SIG-M5 treated with dmso at 0.1 percent for 504 hours (cell line): ENCODE measurements around the gene EHBP1L1.
"Not testable (repeated sequence)": the region's sequence is repeated elsewhere in the genome, so short reads cannot be mapped to it uniquely, and the experiment has no call there.

Experiments
- DNase-seq: peaks from one replicate; lab custom pipeline; 2025; ENCODE audit not compliant: unreplicated experiment; lab: John Stamatoyannopoulos, UW

EHBP1L1 gene

DNA sequence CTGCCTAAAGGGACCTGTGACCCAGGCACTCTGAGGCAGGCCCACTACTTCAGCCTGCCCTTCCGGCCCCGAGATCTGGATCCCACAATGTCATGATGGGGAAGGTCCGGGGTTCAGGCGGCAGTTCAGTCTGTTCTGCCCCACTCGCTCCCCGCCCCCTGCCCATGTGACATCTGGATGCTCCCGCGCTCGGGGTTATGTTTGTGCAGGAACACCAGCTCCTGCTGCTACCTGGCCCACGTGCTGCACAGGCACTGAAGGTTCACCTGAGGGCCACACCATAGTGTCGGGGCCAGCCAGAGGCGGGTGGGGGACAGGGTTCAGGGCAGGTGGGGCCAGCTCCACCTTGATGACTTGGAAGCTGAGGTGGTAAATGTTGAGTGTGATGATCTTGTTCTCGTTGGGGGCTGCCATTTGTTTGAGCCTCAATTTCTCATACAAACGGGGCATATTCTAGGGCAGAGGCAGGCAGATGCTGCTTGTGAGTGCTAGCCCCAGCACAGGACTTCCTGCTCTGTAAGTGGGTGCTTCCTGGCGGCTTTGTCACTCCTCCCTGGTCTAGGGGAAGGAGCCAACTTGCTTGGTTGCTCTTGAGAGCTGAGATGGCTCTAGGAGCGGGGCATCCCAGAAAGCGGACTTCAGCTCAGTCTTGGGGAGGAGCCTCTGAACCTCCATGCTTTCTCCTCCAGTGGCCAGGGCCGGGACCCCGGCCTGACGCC, 57.7 kb downstream of the EHBP1L1 start:
- DNase-seq = no peak

DNA sequence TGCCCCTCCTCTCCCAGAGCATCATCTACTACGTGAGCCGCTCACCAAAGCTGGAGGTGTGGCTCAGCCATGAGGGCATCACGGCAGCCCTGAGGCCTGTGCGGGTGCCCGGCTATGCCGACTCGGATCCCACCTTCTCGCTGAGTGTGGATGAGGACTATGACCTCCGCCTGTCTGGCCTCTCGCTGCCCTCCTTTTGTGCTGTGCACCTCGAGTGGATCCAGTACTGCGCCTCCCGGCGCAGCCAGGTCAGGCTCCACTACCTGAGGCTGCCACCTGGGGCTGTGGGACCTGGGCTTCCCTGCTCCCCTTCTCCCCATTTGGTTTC, 58.2 kb downstream of the EHBP1L1 start:
- no peak for DNase-seq

DNA sequence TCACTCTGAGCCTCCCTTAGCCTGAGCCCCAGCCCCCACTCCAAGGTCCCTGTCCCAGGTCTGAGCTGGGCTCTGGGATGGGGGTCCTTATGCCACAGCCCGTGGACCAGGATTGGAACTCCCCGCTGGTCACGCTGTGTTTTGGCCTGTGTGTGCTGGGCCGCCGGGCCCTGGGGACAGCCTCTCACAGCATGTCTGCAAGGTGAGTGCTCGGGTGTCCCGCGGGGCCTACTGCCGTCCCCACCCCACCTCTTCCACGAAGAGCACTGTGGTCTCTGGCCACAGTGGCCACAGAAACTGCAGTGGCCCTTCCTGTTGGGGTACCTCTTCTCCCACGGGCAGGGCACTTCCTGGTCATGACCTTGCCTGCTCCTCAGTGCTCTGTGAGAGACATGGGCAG, 58.6 kb downstream of the EHBP1L1 start:
- no peak for DNase-seq

DNA sequence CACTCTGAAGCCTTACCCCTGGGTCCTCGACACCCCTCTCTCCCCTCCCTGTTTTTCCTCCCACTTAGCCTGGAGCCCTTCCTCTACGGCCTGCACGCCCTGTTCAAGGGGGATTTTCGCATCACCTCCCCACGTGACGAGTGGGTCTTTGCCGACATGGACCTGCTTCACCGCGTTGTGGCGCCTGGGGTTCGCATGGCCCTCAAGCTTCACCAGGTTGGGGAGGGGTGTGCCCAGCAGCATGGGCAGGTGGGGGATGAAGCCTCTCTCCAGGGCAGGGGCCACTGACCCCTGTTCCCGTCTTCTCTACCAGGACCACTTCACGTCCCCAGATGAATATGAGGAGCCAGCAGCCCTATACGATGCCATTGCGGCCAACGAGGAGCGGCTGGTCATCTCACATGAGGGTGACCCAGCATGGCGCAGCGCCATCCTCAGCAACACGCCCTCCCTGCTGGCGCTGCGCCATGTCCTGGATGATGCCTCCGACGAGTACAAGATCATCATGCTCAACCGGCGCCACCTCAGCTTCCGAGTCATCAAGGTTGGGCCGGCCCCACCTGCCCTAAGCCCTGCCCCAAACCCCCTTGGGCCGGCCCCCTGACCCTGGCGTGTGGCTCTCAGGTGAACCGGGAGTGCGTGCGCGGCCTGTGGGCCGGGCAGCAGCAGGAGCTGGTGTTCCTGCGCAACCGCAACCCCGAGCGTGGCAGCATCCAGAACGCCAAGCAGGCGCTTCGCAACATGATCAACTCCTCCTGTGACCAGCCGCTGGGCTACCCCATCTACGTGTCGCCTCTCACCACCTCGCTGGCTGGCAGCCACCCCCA, 59.3 kb downstream of the EHBP1L1 start:
- no peak for DNase-seq

DNA sequence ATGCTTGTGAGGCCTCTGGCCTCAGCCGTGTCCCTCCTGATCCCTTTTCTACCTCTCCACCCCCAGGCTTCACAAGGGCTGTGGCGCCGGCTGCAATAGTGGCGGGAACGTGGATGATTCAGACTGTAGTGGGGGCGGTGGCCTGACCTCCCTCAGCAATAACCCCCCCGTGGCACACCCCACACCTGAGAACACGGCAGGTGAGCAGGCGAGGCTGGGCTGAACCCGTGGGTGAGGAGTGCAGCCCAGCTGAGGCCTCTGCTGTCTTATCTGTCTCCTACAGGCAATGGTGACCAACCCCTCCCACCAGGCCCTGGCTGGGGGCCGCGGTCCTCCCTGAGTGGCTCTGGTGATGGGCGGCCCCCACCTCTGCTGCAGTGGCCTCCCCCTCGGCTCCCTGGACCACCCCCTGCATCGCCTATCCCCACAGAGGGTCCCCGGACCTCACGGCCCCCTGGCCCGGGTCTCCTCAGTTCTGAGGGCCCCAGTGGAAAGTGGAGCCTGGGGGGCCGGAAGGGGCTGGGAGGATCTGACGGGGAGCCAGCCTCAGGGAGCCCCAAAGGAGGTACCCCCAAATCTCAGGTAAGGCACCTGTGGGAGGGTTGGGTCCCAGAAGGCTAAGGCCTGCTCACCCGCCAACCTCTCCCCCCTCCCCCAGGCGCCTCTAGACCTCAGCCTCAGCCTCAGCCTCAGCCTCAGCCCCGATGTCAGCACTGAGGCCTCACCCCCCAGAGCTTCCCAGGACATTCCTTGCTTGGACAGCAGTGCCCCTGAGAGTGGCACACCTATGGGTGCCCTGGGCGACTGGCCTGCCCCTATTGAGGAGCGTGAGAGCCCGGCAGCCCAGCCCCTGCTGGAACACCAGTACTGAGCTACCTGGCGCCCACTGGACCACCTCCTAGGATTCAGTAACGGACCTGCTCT, 60.5 kb downstream of the EHBP1L1 start:
- DNase-seq = no peak

DNA sequence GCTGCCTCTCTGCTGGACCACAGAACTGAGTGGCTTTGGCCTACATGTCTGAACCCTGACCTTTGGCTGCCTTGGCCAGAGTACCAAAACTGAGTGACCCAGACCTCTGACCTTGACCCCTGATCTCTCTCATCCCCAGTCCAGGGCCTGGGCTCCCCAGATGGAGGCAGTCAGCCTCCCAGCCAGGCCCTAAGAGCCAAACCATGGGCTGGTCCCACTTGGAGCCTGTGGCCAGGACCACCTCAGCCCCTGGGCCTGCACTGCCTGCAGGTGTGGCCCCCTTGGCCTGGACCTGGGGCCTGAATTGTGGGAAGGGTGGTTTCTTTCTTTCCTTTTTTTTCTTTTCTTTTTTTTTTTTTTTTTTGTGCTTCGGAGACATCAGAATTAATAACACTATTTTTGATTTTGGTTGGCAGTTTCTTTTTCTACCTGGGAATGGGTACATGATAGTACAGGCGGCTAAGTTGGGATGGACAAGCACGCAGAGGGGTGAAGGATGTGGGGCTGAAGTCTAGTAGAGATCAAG, 61.2 kb downstream of the EHBP1L1 start:
- DNase-seq = no peak

DNA sequence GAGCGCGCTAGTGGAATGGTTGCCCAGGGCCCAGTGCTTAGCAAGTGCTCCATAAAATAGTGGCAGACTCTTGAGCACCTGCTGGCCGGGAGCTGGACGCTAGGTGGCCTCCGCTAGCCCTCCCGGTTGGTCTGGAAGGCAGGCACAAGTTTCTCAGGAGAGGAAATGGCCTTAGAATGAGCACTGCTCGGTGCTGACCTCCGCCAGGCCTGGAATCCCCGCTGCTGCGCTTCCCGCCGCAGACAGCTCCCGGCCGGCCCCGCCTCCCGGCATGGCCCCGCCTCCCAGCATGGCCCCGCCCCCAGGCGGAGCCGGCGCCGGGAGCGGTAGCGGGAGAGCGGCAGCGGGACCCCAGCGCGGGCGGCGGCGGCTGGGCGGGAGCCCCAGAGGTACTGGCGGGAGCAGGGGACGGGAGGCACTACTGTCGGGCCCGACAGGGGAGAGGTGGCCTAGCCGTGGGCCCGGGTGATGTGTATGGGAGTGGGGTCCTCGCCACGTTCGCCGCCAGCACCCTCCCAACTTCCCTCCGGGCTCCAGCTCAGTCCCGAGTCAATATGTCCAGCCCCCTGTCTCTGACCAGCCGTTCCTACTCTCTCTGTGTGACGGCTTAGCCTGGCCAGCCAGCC, 62.1 kb downstream of the EHBP1L1 start, which contains the start of gene SIPA1:
Gene SIPA1, plus strand, starts transcription at position 308 of the 626 bp plus-strand sequence. CDS start 2,821 bp downstream, outside the sequence.
- DNase-seq = peak; percentile 38

DNA sequence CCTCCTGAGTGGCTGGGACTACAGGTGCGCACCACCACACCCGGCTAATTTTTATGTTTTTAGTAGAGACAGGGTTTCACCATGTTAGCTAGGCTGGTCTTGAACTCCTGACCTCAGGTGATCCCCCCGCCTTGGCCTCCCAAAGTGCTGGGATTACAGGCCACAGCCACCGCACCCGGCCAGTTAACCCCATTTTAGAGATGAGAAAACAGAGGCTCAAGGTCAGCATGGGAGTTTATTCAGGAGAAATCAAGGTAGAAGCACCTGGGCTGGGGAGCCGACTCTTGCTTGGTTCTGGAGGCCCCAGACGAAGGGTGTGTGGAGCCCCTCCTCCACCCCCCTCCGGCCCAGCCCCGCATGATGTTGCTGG, 63.4 kb downstream of the EHBP1L1 start:
- not testable (repeated sequence) for DNase-seq

DNA sequence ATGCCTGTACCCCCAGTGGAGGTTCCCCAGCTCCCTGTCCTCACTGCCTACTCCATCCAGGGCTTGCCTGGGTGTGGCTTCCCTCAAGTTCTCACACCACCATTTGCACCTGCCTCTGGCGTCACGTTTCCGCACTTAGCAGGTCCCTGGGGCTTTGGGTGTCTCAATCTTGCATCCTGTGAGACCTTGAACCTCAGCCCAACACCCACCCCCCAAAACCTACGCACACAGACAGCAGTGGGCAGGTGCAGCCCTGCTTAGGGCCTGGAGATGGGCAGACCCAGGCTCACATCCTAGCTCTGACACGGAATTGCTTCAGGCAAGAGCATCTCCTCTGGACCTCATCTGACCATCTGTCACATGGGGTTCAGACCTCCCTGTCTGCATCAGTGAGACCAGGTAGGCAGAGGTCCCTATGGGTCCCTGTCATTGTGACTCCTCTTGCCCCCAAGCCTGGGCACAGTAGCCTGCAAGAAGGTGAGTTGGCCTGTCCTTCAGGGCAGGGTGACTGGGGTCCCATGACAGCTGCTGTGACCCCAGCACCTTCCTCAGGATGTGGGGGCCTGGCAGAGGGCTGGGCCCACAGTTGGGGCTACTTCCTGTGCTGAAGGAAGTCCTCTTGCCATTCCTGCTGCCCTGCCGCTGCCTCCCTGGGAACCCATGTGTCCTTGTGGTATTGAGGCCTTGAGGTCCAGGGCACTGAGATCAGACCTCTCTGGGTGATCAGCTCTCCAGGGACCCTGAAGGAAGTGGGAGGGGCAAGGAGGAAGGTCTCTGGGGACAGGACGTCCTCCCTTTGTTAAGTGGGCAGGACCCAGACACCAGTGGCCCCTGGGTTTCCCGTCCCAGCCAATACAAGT, 64.0 kb downstream of the EHBP1L1 start:
- no peak for DNase-seq

DNA sequence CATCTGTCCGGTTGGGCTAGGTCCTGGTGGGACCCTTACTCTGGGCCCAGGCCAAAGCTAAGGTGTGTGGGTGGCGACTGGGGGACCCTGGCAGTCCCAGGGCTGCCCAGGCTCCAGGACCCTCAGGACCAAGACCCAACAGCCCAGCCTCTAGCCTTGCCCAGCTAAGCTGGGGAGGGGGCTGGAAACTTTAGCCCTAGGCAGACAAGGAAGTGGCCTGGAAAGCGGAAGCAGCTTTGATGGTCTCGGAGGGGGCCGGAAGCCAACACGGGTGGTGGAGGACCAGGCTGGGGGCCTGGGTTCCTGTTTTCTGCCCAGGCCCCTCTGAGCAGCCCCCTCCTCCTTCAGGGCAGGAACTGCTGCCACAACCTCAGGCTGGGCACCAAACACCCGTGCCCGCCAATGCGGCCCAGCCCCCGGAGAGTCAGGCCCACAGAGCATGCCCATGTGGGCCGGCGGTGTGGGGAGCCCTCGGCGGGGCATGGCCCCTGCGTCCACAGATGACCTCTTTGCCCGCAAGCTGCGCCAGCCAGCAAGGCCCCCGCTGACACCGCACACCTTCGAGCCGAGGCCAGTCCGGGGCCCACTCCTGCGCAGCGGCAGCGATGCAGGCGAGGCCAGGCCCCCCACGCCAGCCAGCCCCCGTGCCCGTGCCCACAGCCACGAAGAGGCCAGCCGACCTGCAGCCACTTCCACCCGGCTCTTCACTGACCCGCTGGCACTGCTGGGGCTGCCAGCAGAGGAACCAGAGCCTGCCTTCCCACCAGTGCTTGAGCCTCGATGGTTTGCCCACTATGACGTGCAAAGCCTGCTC, 64.8 kb downstream of the EHBP1L1 start:
- DNase-seq = no peak

DNA sequence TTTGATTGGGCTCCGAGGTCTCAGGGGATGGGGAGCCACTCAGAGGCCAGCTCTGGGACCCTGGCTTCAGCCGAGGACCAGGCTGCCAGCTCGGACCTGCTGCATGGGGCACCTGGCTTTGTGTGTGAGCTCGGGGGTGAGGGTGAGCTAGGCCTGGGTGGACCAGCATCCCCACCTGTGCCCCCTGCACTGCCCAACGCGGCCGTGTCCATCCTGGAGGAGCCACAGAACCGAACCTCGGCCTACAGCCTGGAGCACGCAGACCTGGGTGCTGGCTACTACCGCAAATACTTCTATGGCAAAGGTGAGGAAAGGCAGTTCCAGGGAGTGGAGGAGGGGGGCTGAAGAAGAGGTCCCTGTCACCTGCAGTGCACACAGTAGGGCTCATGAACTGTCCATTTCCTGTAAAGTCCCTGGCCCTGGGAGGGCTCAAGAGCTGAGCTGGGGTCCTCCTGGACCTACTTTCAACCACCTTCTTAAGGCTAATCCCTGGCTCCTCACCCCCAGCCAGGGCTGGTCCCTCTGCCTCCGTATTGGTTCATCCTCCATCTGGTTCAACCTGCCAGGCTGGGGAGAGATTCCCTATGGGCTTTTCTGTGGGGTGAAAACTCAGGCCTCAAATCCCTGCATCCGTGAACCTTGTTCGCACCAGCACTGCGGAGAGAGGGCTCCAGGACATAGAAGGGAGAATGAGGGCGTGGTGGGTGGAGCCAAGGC, 65.6 kb downstream of the EHBP1L1 start:
- DNase-seq = no peak
